Neural cell (in vitro differentiated cells): ENCODE measurements around the gene GBX2. TPM values are rescaled to one million over a fixed set of nuclear protein-coding genes. Genes with fewer than 3 reads are reported as not detected.

Experiments
- H2AFZ ChIP-seq: fragments of 200-600, 300-800 bp; sonication (generic), shearing (Covaris generic); 2 replicates; pipeline ENCODE4 v1.6.0; 2014; ENCODE audit warnings: low read depth, mild to moderate bottlenecking, antibody characterized with exemption, low read length, moderate library complexity
- H3F3A ChIP-seq: fragments of 200-600 bp; shearing (Covaris generic); 2 replicates; pipeline ENCODE4 v1.6.1; 2016; ENCODE audit warnings: mild to moderate bottlenecking, moderate library complexity, mixed read lengths, antibody characterized with exemption, low read length; ENCODE audit not compliant: insufficient read depth, poor library complexity, severe bottlenecking
- H3K27ac ChIP-seq: fragments of 200-600, 300-800 bp; sonication (generic), shearing (Covaris generic); 2 replicates; pipeline ENCODE4 v1.5.1; 2014; ENCODE audit warnings: mild to moderate bottlenecking, low read length, moderate library complexity
- H3K27me3 ChIP-seq: fragments of 300-800, 200-600 bp; sonication (generic), shearing (Covaris generic); 2 replicates; pipeline ENCODE4 v1.6.0; 2014; ENCODE audit warnings: mild to moderate bottlenecking, low read depth, low read length, moderate library complexity; ENCODE audit not compliant: insufficient read depth
- H3K36me3 ChIP-seq: fragments of 300-800, 200-600 bp; sonication (generic), shearing (Covaris generic); 2 replicates; pipeline ENCODE4 v1.5.1; 2014; ENCODE audit warnings: mild to moderate bottlenecking, antibody characterized with exemption, low read length, moderate library complexity; ENCODE audit not compliant: insufficient read depth
- H3K4me2 ChIP-seq: fragments of 300-800, 200-600 bp; sonication (generic), shearing (Covaris generic); 2 replicates; pipeline ENCODE4 v1.6.0; 2014; ENCODE audit warnings: mild to moderate bottlenecking, low read length
- H3K4me3 ChIP-seq: fragments of 300-800, 200-600 bp; sonication (generic), shearing (Covaris generic); 2 replicates; pipeline ENCODE4 v1.5.1; 2014; ENCODE audit warnings: mild to moderate bottlenecking, low read length, moderate library complexity
- H3K79me2 ChIP-seq: fragments of 200-600 bp; shearing (Covaris generic); replicated peaks from 2 replicates; pipeline ENCODE4 v1.6.0; 2014; ENCODE audit warnings: mild to moderate bottlenecking, low read length, moderate library complexity; ENCODE audit not compliant: insufficient read depth
- H3K9ac ChIP-seq: fragments of 300-800, 200-600 bp; sonication (generic), shearing (Covaris generic); 2 replicates; pipeline ENCODE4 v1.6.1; 2016; ENCODE audit warnings: mild to moderate bottlenecking, low read length, mixed read lengths
- H3K9me2 ChIP-seq: fragments of 200-600 bp; shearing (Covaris generic); 2 replicates; pipeline ENCODE4 v1.6.1; 2016; ENCODE audit warnings: mild to moderate bottlenecking, low read length, mixed read lengths; ENCODE audit not compliant: insufficient read depth
- H3K9me3 ChIP-seq: fragments of 200-600, 300-800 bp; sonication (generic), shearing (Covaris generic); 2 replicates; pipeline ENCODE4 v1.6.1; 2016; ENCODE audit warnings: mild to moderate bottlenecking, mixed run types, low read length, moderate library complexity, mixed read lengths
- H4K20me1 ChIP-seq: fragments of 200-600 bp; shearing (Covaris generic); 2 replicates; pipeline ENCODE4 v1.6.1; 2016; ENCODE audit warnings: mild to moderate bottlenecking, mixed run types; ENCODE audit not compliant: insufficient read depth
- CTCF ChIP-seq: fragments of 450-650 bp; IDR thresholded peaks from 2 replicates; pipeline ENCODE4 v1.5.1; 2014; ENCODE audit warnings: antibody characterized with exemption, mild to moderate bottlenecking, moderate library complexity; ENCODE audit not compliant: poor library complexity, severe bottlenecking
- EP300 ChIP-seq: fragments of 450-650 bp; conservative IDR thresholded peaks from 2 replicates; pipeline ENCODE4 v1.6.1; 2014; ENCODE audit warnings: antibody characterized with exemption, mild to moderate bottlenecking, moderate library complexity; ENCODE audit not compliant: poor library complexity, severe bottlenecking
- EZH2 ChIP-seq: fragments of 200-600, 300-800 bp; shearing (Covaris generic), sonication (generic); IDR thresholded peaks from 2 replicates; pipeline ENCODE4 v1.6.1; 2014; ENCODE audit warnings: antibody characterized with exemption, low read length, borderline replicate concordance, mild to moderate bottlenecking; ENCODE audit not compliant: insufficient read depth, poor library complexity, severe bottlenecking
- MXI1 ChIP-seq: fragments of 450-650 bp; conservative IDR thresholded peaks from 2 replicates; pipeline ENCODE4 v1.6.1; 2014; ENCODE audit warnings: antibody characterized with exemption, mild to moderate bottlenecking; ENCODE audit not compliant: poor library complexity, severe bottlenecking
- POLR2AphosphoS5 ChIP-seq: IDR thresholded peaks from 2 replicates; pipeline ENCODE4 v1.6.1; 2012
- RAD21 ChIP-seq: fragments of 450-650 bp; conservative IDR thresholded peaks from 2 replicates; pipeline ENCODE4 v1.6.1; 2014; ENCODE audit warnings: antibody characterized with exemption, mild to moderate bottlenecking, moderate library complexity
- SMC3 ChIP-seq: fragments of 450-650 bp; conservative IDR thresholded peaks from 2 replicates; pipeline ENCODE4 v1.6.1; 2014; ENCODE audit warnings: antibody characterized with exemption, mild to moderate bottlenecking, moderate library complexity; ENCODE audit not compliant: poor library complexity
- TAF1 ChIP-seq: IDR thresholded peaks from 2 replicates; pipeline ENCODE4 v1.6.1; 2012; ENCODE audit warnings: low read depth
- polyA plus RNA-seq: library from polyadenylated mRNA; depleted of rRNA; stranded (reverse); fragments of >200 nt; gene quantifications from 2 replicates; pipeline ENCODE4 v1.2.3, GENCODE V29; 2014
- TF ChIP-seq, protein P1 (sequence below): IDR thresholded peaks from 2 replicates; pipeline ENCODE4 v1.6.1; 2012; ENCODE audit warnings: borderline replicate concordance

GBX2 gene
- polyA plus RNA-seq, 1 donor from 2014 or later, result 0.92 TPM

DNA sequence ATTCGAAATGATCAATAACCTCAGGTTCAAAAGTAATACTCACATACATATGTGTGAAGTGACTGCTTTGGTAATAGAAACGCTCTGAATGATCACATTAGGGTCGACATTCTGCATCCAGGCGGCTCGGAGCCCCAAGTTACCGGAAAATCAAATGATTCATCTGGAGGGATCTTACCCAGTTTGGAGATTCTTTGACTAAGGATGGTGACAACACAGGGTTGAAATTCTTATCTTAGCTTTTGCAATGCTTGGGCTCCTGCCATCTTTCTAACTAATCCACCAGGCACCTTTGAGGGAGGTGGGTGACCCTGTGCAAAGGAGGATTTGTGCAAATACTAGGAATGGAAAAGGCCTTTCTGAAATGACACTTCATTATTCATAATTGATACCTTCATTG, 10.8 kb downstream of the GBX2 start:
- Histone ChIP-seq H3K9ac (no peak overlapping the region), H3F3A (no peaks in the 10 kb centered on the region), H3K4me2 (no peak overlapping the region), H3K27me3 (peaks cover 73% of the 10 kb centered on the region), H4K20me1 (no peaks in the 10 kb centered on the region), H3K79me2 (no peaks in the 10 kb centered on the region), H3K27ac (no peak overlapping the region), H2AFZ (no peak overlapping the region), H3K4me3 (no peak overlapping the region), H3K36me3 (no peaks in the 10 kb centered on the region), H3K9me2 (no peaks in the 10 kb centered on the region), H3K9me3 (no peaks in the 10 kb centered on the region)
- TF ChIP-seq TAF1, result no peak
- TF ChIP-seq SMC3, result no peak
- TF ChIP-seq POLR2AphosphoS5, result no peak
- TF ChIP-seq EP300, result no peak
- no peak for TF ChIP-seq EZH2
- TF ChIP-seq CTCF, result no peak
- TF ChIP-seq RAD21, result no peak
- TF ChIP-seq, protein P1, sequence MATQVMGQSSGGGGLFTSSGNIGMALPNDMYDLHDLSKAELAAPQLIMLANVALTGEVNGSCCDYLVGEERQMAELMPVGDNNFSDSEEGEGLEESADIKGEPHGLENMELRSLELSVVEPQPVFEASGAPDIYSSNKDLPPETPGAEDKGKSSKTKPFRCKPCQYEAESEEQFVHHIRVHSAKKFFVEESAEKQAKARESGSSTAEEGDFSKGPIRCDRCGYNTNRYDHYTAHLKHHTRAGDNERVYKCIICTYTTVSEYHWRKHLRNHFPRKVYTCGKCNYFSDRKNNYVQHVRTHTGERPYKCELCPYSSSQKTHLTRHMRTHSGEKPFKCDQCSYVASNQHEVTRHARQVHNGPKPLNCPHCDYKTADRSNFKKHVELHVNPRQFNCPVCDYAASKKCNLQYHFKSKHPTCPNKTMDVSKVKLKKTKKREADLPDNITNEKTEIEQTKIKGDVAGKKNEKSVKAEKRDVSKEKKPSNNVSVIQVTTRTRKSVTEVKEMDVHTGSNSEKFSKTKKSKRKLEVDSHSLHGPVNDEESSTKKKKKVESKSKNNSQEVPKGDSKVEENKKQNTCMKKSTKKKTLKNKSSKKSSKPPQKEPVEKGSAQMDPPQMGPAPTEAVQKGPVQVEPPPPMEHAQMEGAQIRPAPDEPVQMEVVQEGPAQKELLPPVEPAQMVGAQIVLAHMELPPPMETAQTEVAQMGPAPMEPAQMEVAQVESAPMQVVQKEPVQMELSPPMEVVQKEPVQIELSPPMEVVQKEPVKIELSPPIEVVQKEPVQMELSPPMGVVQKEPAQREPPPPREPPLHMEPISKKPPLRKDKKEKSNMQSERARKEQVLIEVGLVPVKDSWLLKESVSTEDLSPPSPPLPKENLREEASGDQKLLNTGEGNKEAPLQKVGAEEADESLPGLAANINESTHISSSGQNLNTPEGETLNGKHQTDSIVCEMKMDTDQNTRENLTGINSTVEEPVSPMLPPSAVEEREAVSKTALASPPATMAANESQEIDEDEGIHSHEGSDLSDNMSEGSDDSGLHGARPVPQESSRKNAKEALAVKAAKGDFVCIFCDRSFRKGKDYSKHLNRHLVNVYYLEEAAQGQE, result no peak
- TF ChIP-seq MXI1, result no peak

GRCh38 chr2:236156860-236157194, 11.4 kb downstream of the GBX2 start:
- no peaks in the 10 kb centered on the region for H4K20me1 ChIP-seq
- no peak overlapping the region for H3K9ac ChIP-seq
- no peak for TF ChIP-seq MXI1
- TF ChIP-seq EZH2, result no peak
- TF ChIP-seq EP300, result no peak
- TF ChIP-seq POLR2AphosphoS5, result no peak
- no peak for TF ChIP-seq SMC3
- no peak for TF ChIP-seq CTCF
- no peak for TF ChIP-seq RAD21
- TF ChIP-seq, protein P1, result no peak
- no peak for TF ChIP-seq TAF1
- H3K27ac ChIP-seq, result no peak overlapping the region
- no peaks in the 10 kb centered on the region for H3F3A ChIP-seq
- H3K4me3 ChIP-seq, result no peak overlapping the region
- H3K4me2 ChIP-seq, result no peak overlapping the region
- H3K27me3 ChIP-seq, result peaks cover 67% of the 10 kb centered on the region
- no peak overlapping the region for H2AFZ ChIP-seq
- H3K36me3 ChIP-seq, result no peaks in the 10 kb centered on the region
- H3K9me3 ChIP-seq, result no peaks in the 10 kb centered on the region
- H3K9me2 ChIP-seq, result no peaks in the 10 kb centered on the region
- no peaks in the 10 kb centered on the region for H3K79me2 ChIP-seq
